HCT116 (cell line): ENCODE data around the gene KCNN3.

Experiments used
- CBX3 ChIP-seq: IDR thresholded peaks from 2 replicates; pipeline ENCODE4 v1.6.1; 2012; ENCODE audit warnings: low read depth
- TF ChIP-seq, protein P1 (sequence below), 3 experiments: fragments of 200-600 bp in 1 of 3; sonication (generic) in 1 of 3; IDR thresholded peaks in 2 of 3; conservative IDR thresholded peaks in 1 of 3; 2 replicates each; pipeline ENCODE4 v1.5.1; 2012 to 2017; ENCODE audit warnings: low read depth in 2 of 3, low read length in 2 of 3, antibody characterized with exemption in 1 of 3, borderline replicate concordance in 1 of 3, control low read depth in 1 of 3, mild to moderate bottlenecking in 1 of 3, mixed read lengths in 1 of 3, mixed run types in 1 of 3, moderate library complexity in 1 of 3; ENCODE audit not compliant: insufficient read depth in 1 of 3

DNA sequence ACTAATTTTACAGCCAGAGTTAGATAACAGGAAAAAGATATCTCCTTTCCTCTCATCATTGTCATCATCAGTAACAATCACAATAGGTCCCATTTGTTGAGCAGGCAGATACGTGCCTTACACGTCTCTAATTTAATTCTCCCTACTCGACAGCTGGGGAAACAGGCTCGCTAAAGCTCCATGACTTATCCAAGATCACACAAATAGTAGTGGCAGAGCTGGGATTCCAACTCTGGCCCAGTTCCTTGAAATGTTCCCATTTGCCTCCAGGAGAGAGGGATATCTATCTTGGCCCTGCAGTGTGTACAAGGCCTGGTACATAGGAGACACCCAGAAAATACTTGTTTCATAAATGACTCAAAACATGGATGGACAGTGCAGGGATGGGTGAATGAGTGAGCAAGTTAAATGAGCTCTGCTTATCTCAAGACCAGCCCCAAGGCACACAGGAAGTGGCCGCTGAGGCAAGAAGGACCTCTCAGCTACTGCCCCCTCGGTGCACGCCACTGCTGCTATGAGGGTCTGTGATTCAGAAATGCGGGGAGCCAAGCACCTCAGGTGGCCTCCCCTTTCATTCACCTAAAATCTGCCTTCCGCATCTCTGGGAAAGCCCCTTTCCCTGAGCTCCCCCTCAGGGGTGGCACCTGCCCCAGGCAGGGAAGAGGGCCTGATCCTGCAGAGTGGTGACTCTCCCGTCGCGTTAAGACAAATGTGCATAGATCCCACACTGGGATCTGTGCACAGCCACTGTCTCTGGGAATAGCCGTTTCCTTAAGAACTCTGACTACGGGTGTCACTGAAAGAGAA is 3.6 kb downstream of the KCNN3 start:
- TF ChIP-seq, protein P1, sequence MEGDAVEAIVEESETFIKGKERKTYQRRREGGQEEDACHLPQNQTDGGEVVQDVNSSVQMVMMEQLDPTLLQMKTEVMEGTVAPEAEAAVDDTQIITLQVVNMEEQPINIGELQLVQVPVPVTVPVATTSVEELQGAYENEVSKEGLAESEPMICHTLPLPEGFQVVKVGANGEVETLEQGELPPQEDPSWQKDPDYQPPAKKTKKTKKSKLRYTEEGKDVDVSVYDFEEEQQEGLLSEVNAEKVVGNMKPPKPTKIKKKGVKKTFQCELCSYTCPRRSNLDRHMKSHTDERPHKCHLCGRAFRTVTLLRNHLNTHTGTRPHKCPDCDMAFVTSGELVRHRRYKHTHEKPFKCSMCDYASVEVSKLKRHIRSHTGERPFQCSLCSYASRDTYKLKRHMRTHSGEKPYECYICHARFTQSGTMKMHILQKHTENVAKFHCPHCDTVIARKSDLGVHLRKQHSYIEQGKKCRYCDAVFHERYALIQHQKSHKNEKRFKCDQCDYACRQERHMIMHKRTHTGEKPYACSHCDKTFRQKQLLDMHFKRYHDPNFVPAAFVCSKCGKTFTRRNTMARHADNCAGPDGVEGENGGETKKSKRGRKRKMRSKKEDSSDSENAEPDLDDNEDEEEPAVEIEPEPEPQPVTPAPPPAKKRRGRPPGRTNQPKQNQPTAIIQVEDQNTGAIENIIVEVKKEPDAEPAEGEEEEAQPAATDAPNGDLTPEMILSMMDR (IDR thresholded peaks at IDR 0.05 in 2 of 3, conservative IDR thresholded peaks at IDR 0.05 in 1 of 3; ENCODE audit: borderline replicate concordance in 1 of 3, insufficient read depth in 1 of 3, low read depth in 2 of 3, low read length in 2 of 3) = no peak
- no peak for TF ChIP-seq CBX3
